Ishikawa (cell line): Measurements from ENCODE around the gene IL18R1.

Source experiments
- CEBPB ChIP-seq: IDR thresholded peaks from 2 replicates; pipeline ENCODE4 v1.6.1; 2012
- CREB1 ChIP-seq: IDR thresholded peaks from 2 replicates; pipeline ENCODE4 v1.6.1; 2012; ENCODE audit warnings: low read depth
- EGR1 ChIP-seq: IDR thresholded peaks from 2 replicates; pipeline ENCODE4 v1.6.1; 2012
- EP300 ChIP-seq: IDR thresholded peaks from 2 replicates; pipeline ENCODE4 v1.6.1; 2012; ENCODE audit warnings: borderline replicate concordance
- FOXM1 ChIP-seq: IDR thresholded peaks from 2 replicates; pipeline ENCODE4 v1.6.1; 2012; ENCODE audit warnings: low read depth, borderline replicate concordance
- MAX ChIP-seq: IDR thresholded peaks from 2 replicates; pipeline ENCODE4 v1.6.1; 2012
- NFIC ChIP-seq: IDR thresholded peaks from 2 replicates; pipeline ENCODE4 v1.6.1; 2012
- RAD21 ChIP-seq: IDR thresholded peaks from 2 replicates; pipeline ENCODE4 v1.6.1; 2012; ENCODE audit warnings: low read depth
- REST ChIP-seq: IDR thresholded peaks from 2 replicates; pipeline ENCODE4 v1.6.1; 2012; ENCODE audit warnings: low read depth, mild to moderate bottlenecking
- TAF1 ChIP-seq: IDR thresholded peaks from 2 replicates; pipeline ENCODE4 v1.6.1; 2012; ENCODE audit warnings: low read depth, mild to moderate bottlenecking
- TCF12 ChIP-seq: IDR thresholded peaks from 2 replicates; pipeline ENCODE4 v1.6.1; 2012; ENCODE audit warnings: low read depth
- TEAD4 ChIP-seq: IDR thresholded peaks from 2 replicates; pipeline ENCODE4 v1.6.1; 2012
- USF1 ChIP-seq: IDR thresholded peaks from 2 replicates; pipeline ENCODE4 v1.6.1; 2012
- YY1 ChIP-seq: IDR thresholded peaks from 2 replicates; pipeline ENCODE4 v1.6.1; 2012; ENCODE audit warnings: low read depth
- ZBTB7A ChIP-seq: IDR thresholded peaks from 2 replicates; pipeline ENCODE4 v1.6.1; 2012; ENCODE audit warnings: low read depth

Gene IL18R1

GRCh38 chr2:102336502-102336945, 19.1 kb upstream of the IL18R1 start:
- TF ChIP-seq RAD21 (no peak), MAX (no peak), TEAD4 (no peak), TCF12 (no peak), REST (no peak), ZBTB7A (no peak), CEBPB (no peak), FOXM1 (no peak), USF1 (no peak)

- no peak for TF ChIP-seq EGR1
- TF ChIP-seq TAF1: no peak
- TF ChIP-seq TCF12: no peak
- TF ChIP-seq MAX: no peak
- no peak for TF ChIP-seq REST
- no peak for TF ChIP-seq EP300
- TF ChIP-seq USF1: no peak
- TF ChIP-seq YY1: no peak
- TF ChIP-seq CEBPB: no peak
Measured at GRCh38 chr2:102337012-102337411, 18.6 kb upstream of the IL18R1 start.

GRCh38 chr2:102337481-102338386, 17.9 kb upstream of the IL18R1 start:
- TF ChIP-seq REST: no peak
- no peak for TF ChIP-seq USF1
- TF ChIP-seq ZBTB7A: no peak
- no peak for TF ChIP-seq TCF12
- no peak for TF ChIP-seq MAX
- no peak for TF ChIP-seq EP300
- TF ChIP-seq NFIC: no peak
- TF ChIP-seq CREB1: no peak
- no peak for TF ChIP-seq CEBPB
- no peak for TF ChIP-seq YY1
- no peak for TF ChIP-seq TAF1

GRCh38 chr2:102340778-102341177, 14.8 kb upstream of the IL18R1 start:
- TF ChIP-seq RAD21 (no peak), REST (no peak)
